Measurements from ENCODE around the gene BTBD10. TPM values are rescaled to one million over a fixed set of nuclear protein-coding genes. Genes with fewer than 3 reads are reported as not detected.

Gene BTBD10
- polyA plus RNA-seq, 1 donor from 2014 or later, result 143 TPM

DNA sequence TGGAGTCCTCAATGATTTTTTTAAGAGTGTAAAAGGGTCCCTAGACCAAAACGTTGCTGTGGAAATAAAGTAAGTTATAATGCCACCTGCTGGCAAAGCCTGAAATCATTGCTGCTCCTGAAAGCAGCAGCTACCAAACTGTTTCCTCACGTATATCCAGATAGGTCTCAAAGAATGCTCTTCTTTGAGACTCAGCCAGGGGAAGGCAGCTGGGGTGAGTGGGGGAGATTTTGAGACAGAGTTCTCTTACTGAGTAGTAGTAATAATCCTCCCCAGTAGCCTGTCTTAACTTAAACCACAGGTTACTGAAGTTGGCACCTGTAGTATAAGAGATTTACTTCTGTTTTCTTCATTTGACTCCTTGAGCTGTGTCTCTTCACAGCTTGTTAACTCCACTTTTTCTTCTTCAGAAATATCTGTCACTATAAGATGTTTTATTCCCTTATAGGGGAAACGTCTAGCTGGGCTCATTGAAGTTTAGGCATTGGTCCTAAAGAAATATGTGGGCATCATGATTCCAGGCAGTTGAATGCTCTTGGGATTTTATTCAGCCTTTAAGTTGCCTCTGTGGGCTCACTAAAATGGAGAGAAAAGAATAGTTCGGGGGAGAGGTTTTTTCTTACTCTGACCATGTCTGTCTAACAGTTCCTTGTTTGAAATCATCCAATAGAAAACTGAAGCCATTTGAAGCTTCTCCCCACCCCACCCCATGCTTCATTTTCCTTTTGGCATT, 77.9 kb downstream of the BTBD10 start:
- H3F3A ChIP-seq (ENCODE audit: insufficient read depth, low read length, poor library complexity, severe bottlenecking), result no peaks in the 10 kb centered on the region
- H3K4me2 ChIP-seq (ENCODE audit: low read length), result no peak overlapping the region
- no peaks in the 10 kb centered on the region for H3K9me2 ChIP-seq (ENCODE audit: insufficient read depth, low read length)
- H3K9me3 ChIP-seq (ENCODE audit: low read length), result no peaks in the 10 kb centered on the region
- H3K27ac ChIP-seq (ENCODE audit: low read length), result no peak overlapping the region
- no peaks in the 10 kb centered on the region for H3K27me3 ChIP-seq (ENCODE audit: insufficient read depth, low read depth, low read length)
- no peak overlapping the region for H2AFZ ChIP-seq (ENCODE audit: low read depth, low read length)
- no peak overlapping the region for H3K4me3 ChIP-seq (ENCODE audit: low read length)
- no peaks in the 10 kb centered on the region for H4K20me1 ChIP-seq (ENCODE audit: insufficient read depth)
- peak; percentile 78 for TF ChIP-seq SMC3 (conservative IDR thresholded peaks at IDR 0.05; ENCODE audit: poor library complexity)
- TF ChIP-seq, protein P1, sequence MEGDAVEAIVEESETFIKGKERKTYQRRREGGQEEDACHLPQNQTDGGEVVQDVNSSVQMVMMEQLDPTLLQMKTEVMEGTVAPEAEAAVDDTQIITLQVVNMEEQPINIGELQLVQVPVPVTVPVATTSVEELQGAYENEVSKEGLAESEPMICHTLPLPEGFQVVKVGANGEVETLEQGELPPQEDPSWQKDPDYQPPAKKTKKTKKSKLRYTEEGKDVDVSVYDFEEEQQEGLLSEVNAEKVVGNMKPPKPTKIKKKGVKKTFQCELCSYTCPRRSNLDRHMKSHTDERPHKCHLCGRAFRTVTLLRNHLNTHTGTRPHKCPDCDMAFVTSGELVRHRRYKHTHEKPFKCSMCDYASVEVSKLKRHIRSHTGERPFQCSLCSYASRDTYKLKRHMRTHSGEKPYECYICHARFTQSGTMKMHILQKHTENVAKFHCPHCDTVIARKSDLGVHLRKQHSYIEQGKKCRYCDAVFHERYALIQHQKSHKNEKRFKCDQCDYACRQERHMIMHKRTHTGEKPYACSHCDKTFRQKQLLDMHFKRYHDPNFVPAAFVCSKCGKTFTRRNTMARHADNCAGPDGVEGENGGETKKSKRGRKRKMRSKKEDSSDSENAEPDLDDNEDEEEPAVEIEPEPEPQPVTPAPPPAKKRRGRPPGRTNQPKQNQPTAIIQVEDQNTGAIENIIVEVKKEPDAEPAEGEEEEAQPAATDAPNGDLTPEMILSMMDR (IDR thresholded peaks at IDR 0.05; ENCODE audit: poor library complexity, severe bottlenecking), result peak; percentile 75
- TF ChIP-seq TAF1 (IDR thresholded peaks at IDR 0.05; ENCODE audit: low read depth), result no peak
- peak; percentile 74 for TF ChIP-seq RAD21 (conservative IDR thresholded peaks at IDR 0.05)
- no peaks in the 10 kb centered on the region for H3K79me2 ChIP-seq (replicated peaks; ENCODE audit: insufficient read depth, low read length)
- H3K9ac ChIP-seq (ENCODE audit: low read length), result no peak overlapping the region
- peaks cover 10% of the 10 kb centered on the region for H3K36me3 ChIP-seq (ENCODE audit: insufficient read depth, low read length)

DNA sequence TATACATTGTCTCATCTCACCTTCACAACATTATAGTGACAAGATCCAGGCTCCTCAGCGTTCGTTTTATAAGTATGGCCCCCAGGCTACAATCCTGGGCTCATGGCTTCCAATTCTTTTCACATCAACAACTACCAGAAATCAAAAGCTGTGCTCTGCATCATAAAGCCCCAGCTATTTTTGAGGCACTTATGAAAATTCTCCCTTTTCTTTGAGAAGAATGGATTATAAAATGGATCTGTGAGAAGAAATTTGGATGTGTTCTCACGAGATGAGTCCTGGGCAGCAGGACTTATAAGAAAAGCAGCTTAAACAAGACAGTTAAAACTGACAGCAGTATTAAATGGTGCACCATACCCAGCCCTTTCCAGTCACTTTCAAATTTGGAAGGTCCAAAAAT, 80.3 kb downstream of the BTBD10 start:
- no peaks in the 10 kb centered on the region for H3K9me3 ChIP-seq (ENCODE audit: low read length)
- no peaks in the 10 kb centered on the region for H4K20me1 ChIP-seq (ENCODE audit: insufficient read depth)
- no peak overlapping the region for H2AFZ ChIP-seq (ENCODE audit: low read depth, low read length)
- TF ChIP-seq, protein P1 (IDR thresholded peaks at IDR 0.05; ENCODE audit: poor library complexity, severe bottlenecking), result no peak
- TF ChIP-seq EP300 (conservative IDR thresholded peaks at IDR 0.05; ENCODE audit: poor library complexity, severe bottlenecking) (no peak), SMC3 (conservative IDR thresholded peaks at IDR 0.05; ENCODE audit: poor library complexity) (no peak), MXI1 (conservative IDR thresholded peaks at IDR 0.05; ENCODE audit: poor library complexity, severe bottlenecking) (no peak), TAF1 (IDR thresholded peaks at IDR 0.05; ENCODE audit: low read depth) (no peak), EZH2 (IDR thresholded peaks at IDR 0.05; ENCODE audit: borderline replicate concordance, insufficient read depth, low read length, poor library complexity, severe bottlenecking) (no peak), POLR2AphosphoS5 (IDR thresholded peaks at IDR 0.05) (no peak), REST (IDR thresholded peaks at IDR 0.05; ENCODE audit: borderline replicate concordance) (no peak), RAD21 (conservative IDR thresholded peaks at IDR 0.05) (no peak)
- no peak overlapping the region for H3K4me2 ChIP-seq (ENCODE audit: low read length)
- no peak overlapping the region for H3K9ac ChIP-seq (ENCODE audit: low read length)
- no peak overlapping the region for H3K4me3 ChIP-seq (ENCODE audit: low read length)
- no peaks in the 10 kb centered on the region for H3K9me2 ChIP-seq (ENCODE audit: insufficient read depth, low read length)
- H3K79me2 ChIP-seq (replicated peaks; ENCODE audit: insufficient read depth, low read length), result no peaks in the 10 kb centered on the region
- H3F3A ChIP-seq (ENCODE audit: insufficient read depth, low read length, poor library complexity, severe bottlenecking), result no peaks in the 10 kb centered on the region
- peaks cover 5% of the 10 kb centered on the region for H3K36me3 ChIP-seq (ENCODE audit: insufficient read depth, low read length)
- no peaks in the 10 kb centered on the region for H3K27me3 ChIP-seq (ENCODE audit: insufficient read depth, low read depth, low read length)
- H3K27ac ChIP-seq (ENCODE audit: low read length), result no peak overlapping the region

All from neural cell (in vitro differentiated cells).